ENCODE results near the gene OPN4. TPM values are rescaled to one million over a fixed set of nuclear protein-coding genes. Genes with fewer than 3 reads are reported as not detected.

The OPN4 gene
- total RNA-seq, 1 donor from 2014 or later: not detected

GRCh38 chr10:86715156-86715795 lies 60.9 kb downstream of the OPN4 start:
- Mint-ChIP-seq H3K36me3 (no peaks in the 10 kb centered on the region), H3K4me3 (no peak overlapping the region), H3K4me1 (peaks cover 20% of the 10 kb centered on the region), H3K27ac (peak overlapping the region; percentile 71), H3K9me3 (no peaks in the 10 kb centered on the region), H3K27me3 (ENCODE audit: low read depth) (no peaks in the 10 kb centered on the region)
- no peak for DNase-seq (ENCODE audit: low spot score in 2 of 2, unreplicated experiment in 2 of 2)
- TF ChIP-seq, protein P1, sequence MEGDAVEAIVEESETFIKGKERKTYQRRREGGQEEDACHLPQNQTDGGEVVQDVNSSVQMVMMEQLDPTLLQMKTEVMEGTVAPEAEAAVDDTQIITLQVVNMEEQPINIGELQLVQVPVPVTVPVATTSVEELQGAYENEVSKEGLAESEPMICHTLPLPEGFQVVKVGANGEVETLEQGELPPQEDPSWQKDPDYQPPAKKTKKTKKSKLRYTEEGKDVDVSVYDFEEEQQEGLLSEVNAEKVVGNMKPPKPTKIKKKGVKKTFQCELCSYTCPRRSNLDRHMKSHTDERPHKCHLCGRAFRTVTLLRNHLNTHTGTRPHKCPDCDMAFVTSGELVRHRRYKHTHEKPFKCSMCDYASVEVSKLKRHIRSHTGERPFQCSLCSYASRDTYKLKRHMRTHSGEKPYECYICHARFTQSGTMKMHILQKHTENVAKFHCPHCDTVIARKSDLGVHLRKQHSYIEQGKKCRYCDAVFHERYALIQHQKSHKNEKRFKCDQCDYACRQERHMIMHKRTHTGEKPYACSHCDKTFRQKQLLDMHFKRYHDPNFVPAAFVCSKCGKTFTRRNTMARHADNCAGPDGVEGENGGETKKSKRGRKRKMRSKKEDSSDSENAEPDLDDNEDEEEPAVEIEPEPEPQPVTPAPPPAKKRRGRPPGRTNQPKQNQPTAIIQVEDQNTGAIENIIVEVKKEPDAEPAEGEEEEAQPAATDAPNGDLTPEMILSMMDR (IDR thresholded peaks at IDR 0.05; ENCODE audit: unreplicated experiment): no peak

DNA sequence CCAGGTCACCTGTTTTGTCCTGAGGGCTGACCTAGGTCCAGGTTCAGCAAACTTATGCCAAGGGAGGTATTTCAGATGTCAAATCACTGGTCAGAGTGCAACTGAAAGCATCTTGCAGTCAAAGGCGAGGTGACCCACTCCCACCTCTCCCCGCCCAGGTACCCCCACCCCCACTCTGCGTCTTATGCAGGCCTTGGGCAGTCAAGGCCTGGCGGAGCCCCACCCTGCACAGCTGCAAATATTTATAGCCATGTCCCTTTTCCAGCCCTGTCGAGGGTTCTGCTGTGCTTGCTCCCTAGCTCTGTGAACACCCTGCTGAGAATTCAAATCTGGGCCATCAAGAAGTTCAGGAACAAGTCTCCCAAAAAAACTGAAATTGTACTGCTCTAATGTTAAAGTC lies 61.5 kb downstream of the OPN4 start:
- Mint-ChIP-seq H3K27ac (no peak overlapping the region), H3K9me3 (no peaks in the 10 kb centered on the region), H3K36me3 (no peaks in the 10 kb centered on the region), H3K4me1 (peaks cover 16% of the 10 kb centered on the region), H3K27me3 (ENCODE audit: low read depth) (peaks cover 4% of the 10 kb centered on the region), H3K4me3 (no peak overlapping the region)
- TF ChIP-seq, protein P1 (IDR thresholded peaks at IDR 0.05; ENCODE audit: unreplicated experiment): no peak
- DNase-seq (ENCODE audit: low spot score in 2 of 2, unreplicated experiment in 2 of 2): no peak

Other genes starting within 250 kb of the OPN4 start
- gene WAPL, start 132.8 kb upstream of the OPN4 start, total RNA-seq: 42.8 to 43.4 TPM (median 43.3 TPM) in 3 replicates
- 0.14 to 0.44 TPM (median 0.22 TPM) in 3 replicates for gene LDB3, start 14.0 kb downstream of the OPN4 start, total RNA-seq
- 96.1 to 106 TPM (median 100.0 TPM) in 3 replicates for gene BMPR1A, start 102.1 kb downstream of the OPN4 start, total RNA-seq